ENCODE results near the gene TCF4. TPM values are rescaled to one million over a fixed set of nuclear protein-coding genes. Genes with fewer than 3 reads are reported as not detected.

TCF4 gene
- total and polyA plus RNA-seq, 2 experiments from 2014 or later: 77.7 to 89.2 TPM

DNA sequence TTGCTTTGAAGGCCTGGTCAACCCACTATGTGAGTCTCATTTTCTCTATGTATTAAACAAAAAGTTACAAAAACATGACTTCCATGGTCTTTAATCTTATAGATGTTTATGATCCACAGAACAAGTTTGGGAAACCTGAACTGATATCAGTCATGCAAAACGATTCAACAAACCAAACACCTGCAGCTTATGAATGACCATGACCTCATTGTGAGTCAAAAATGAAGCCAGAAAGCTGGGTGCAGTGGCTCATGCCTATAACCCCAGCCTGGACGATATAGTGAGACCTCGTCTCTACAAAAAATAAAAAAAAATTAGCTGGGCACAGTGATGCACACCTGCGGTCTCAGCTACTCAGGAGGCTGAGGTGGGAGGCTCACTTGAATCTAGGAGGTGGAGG lies 358.3 kb downstream of the TCF4 start (continued):
- TF ChIP-seq ETS1 (IDR thresholded peaks at IDR 0.05): no peak
- no peak for TF ChIP-seq POLR2AphosphoS5 (IDR thresholded peaks at IDR 0.05; ENCODE audit: low read depth)
- TF ChIP-seq STAT1 (IDR thresholded peaks at IDR 0.05; ENCODE audit: unreplicated experiment): no peak
- TF ChIP-seq REST (IDR thresholded peaks at IDR 0.05; ENCODE audit: unreplicated experiment): no peak
- TF ChIP-seq EZH2 (IDR thresholded peaks at IDR 0.05; ENCODE audit: low read depth, unreplicated experiment): no peak
- TF ChIP-seq EZH2phosphoT487 (IDR thresholded peaks at IDR 0.05; ENCODE audit: unreplicated experiment): no peak

GRCh38 chr18:55228707-55229106 lies 359.3 kb downstream of the TCF4 start:
- Histone ChIP-seq H2AFZ (no peak overlapping the region), H3K79me2 (replicated peaks; ENCODE audit: insufficient read depth) (no peaks in the 10 kb centered on the region; the same call in 1 of the 2 replicates), H3K36me3 (ENCODE audit: insufficient read depth) (peaks cover 18% of the 10 kb centered on the region), H3F3A (replicated peaks; ENCODE audit: low read depth) (no peaks in the 10 kb centered on the region), H3K4me1 (ENCODE audit: insufficient read depth) (peaks cover 8% of the 10 kb centered on the region), H3K27me3 (ENCODE audit: insufficient read depth) (no peaks in the 10 kb centered on the region), H4K20me1 (replicated peaks; ENCODE audit: insufficient read depth) (no peaks in the 10 kb centered on the region; the same call in 1 of the 2 replicates), H3K9me2 (ENCODE audit: insufficient read depth) (no peaks in the 10 kb centered on the region), H3K27ac (ENCODE audit: low read depth) (peak overlapping the region; percentile 11; the same call in 1 of the 2 replicates), H3K4me2 (no peak overlapping the region), H3K4me3 (no peak overlapping the region)
- TF ChIP-seq ZNF331 (CRISPR knock-in tag; IDR thresholded peaks at IDR 0.05; ENCODE audit: low read depth) (no peak), JUNB (IDR thresholded peaks at IDR 0.05; ENCODE audit: unreplicated experiment) (no peak), EZH2 (IDR thresholded peaks at IDR 0.05; ENCODE audit: low read depth, unreplicated experiment) (no peak)
- H3K4me1 Mint-ChIP-seq: peaks cover 10% of the 10 kb centered on the region
- H3K9me3 Mint-ChIP-seq: no peaks in the 10 kb centered on the region
- H3K4me3 Mint-ChIP-seq: no peak overlapping the region
- H3K27me3 Mint-ChIP-seq (ENCODE audit: insufficient read depth, low read depth, poor library complexity): peaks cover 2% of the 10 kb centered on the region
- DNase-seq (ENCODE audit: low spot score) (peak; percentile 40), ATAC-seq (peak; percentile 76)
- H3K36me3 Mint-ChIP-seq (ENCODE audit: low read depth): peaks cover 62% of the 10 kb centered on the region
- H3K27ac Mint-ChIP-seq: no peak overlapping the region

DNA sequence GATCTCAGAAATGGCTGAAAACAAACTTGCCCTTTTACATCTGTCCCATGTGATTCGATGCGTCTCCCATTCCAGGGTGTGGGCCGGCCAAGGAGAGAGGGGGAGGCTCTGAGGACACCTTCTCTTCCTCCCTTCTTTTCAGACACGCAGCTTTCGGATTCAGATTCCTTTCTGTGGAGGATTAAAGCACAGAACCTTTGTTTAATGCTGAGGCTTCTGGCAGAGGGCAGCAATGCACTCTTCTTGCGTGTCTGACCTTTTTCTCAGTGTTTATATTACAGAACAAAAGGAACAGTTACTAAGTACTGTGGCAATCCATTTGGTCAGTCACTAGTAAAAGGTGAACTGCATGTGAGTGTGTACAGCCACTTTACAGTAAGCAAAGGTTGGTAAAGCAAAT lies 359.8 kb downstream of the TCF4 start:
- H3K4me3 Mint-ChIP-seq: no peak overlapping the region
- H3F3A ChIP-seq (replicated peaks; ENCODE audit: low read depth): no peaks in the 10 kb centered on the region
- peak overlapping the region; percentile 29; the same call in 1 of the 2 replicates for H3K27ac Mint-ChIP-seq
- no peaks in the 10 kb centered on the region for H3K27me3 ChIP-seq (ENCODE audit: insufficient read depth)
- H2AFZ ChIP-seq: no peak overlapping the region
- H3K4me2 ChIP-seq: no peak overlapping the region
- DNase-seq (ENCODE audit: low spot score): peak; percentile 47
- H3K27ac ChIP-seq (ENCODE audit: low read depth): peak overlapping the region; percentile 11; the same call in 1 of the 2 replicates
- H3K4me1 ChIP-seq (ENCODE audit: insufficient read depth): peaks cover 8% of the 10 kb centered on the region
- peaks cover 10% of the 10 kb centered on the region for H3K4me1 Mint-ChIP-seq
- peak; percentile 88 for ATAC-seq
- peaks cover 2% of the 10 kb centered on the region for H3K27me3 Mint-ChIP-seq (ENCODE audit: insufficient read depth, low read depth, poor library complexity)
- H3K79me2 ChIP-seq (replicated peaks; ENCODE audit: insufficient read depth): no peaks in the 10 kb centered on the region
- H3K9me2 ChIP-seq (ENCODE audit: insufficient read depth): no peaks in the 10 kb centered on the region
- no peaks in the 10 kb centered on the region for H3K9me3 Mint-ChIP-seq
- peaks cover 15% of the 10 kb centered on the region; the same call in 1 of the 2 replicates for H3K36me3 ChIP-seq (ENCODE audit: insufficient read depth)
- H4K20me1 ChIP-seq (replicated peaks; ENCODE audit: insufficient read depth): no peaks in the 10 kb centered on the region; the same call in 1 of the 2 replicates
- peaks cover 61% of the 10 kb centered on the region for H3K36me3 Mint-ChIP-seq (ENCODE audit: low read depth)
- H3K4me3 ChIP-seq: no peak overlapping the region
- TF ChIP-seq, protein P1, sequence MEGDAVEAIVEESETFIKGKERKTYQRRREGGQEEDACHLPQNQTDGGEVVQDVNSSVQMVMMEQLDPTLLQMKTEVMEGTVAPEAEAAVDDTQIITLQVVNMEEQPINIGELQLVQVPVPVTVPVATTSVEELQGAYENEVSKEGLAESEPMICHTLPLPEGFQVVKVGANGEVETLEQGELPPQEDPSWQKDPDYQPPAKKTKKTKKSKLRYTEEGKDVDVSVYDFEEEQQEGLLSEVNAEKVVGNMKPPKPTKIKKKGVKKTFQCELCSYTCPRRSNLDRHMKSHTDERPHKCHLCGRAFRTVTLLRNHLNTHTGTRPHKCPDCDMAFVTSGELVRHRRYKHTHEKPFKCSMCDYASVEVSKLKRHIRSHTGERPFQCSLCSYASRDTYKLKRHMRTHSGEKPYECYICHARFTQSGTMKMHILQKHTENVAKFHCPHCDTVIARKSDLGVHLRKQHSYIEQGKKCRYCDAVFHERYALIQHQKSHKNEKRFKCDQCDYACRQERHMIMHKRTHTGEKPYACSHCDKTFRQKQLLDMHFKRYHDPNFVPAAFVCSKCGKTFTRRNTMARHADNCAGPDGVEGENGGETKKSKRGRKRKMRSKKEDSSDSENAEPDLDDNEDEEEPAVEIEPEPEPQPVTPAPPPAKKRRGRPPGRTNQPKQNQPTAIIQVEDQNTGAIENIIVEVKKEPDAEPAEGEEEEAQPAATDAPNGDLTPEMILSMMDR (conservative IDR thresholded peaks at IDR 0.05; ENCODE audit: low read depth in 2 of 2): 0 out of 4 replicates have a peak, but pooled peaks of 1 of the 2 experiments have one; percentile 13

Measured in GM23338 (cell line).